Left lung (tissue), 10 donors: Measurements from ENCODE around the gene C4orf17. TPM values are rescaled to one million over a fixed set of nuclear protein-coding genes. Genes with fewer than 3 reads are reported as not detected.
"Not testable (repeated sequence)": the region's sequence is repeated elsewhere in the genome, so short reads cannot be mapped to it uniquely, and the experiment has no call there.

Source experiments
- ATAC-seq: fragments of 200-7000 bp; cut with Tn5 transposase; one replicate; pipeline ENCODE4 v1.9.1; 2020; ENCODE audit warnings: moderate library complexity
- DNase-seq, 4 donors: peaks; one replicate each; pipeline ENCODE4 v3.0.0-alpha.2; 2013 to 2020
- H3K27ac ChIP-seq, 2 donors: fragments of 200-600 bp; sonication (generic) in 1 of 2; one replicate each; pipeline versions ENCODE4 v1.5.0 to v1.8.0; 2020 to 2021
- H3K27me3 ChIP-seq, 2 donors: fragments of 200-600 bp; sonication (generic) in 1 of 2; one replicate each; pipeline versions ENCODE4 v1.5.0 to v1.8.0; 2020 to 2021
- H3K36me3 ChIP-seq, 2 donors: fragments of 200-600 bp; sonication (generic) in 1 of 2; one replicate each; pipeline versions ENCODE4 v1.5.0 to v1.8.0; 2020 to 2021
- H3K4me1 ChIP-seq, 2 donors: fragments of 200-600 bp; one replicate each; pipeline ENCODE4 v1.8.0; 2021
- H3K4me3 ChIP-seq, 2 donors: fragments of 200-600 bp; sonication (generic) in 1 of 2; one replicate each; pipeline versions ENCODE4 v1.5.0 to v1.8.0; 2020 to 2021; ENCODE audit warnings: mild to moderate bottlenecking in 1 of 2
- H3K9me3 ChIP-seq, 2 donors: fragments of 200-600 bp; sonication (generic) in 1 of 2; one replicate each; pipeline versions ENCODE4 v1.5.0 to v1.8.0; 2020 to 2021
- intact Hi-C, 2 donors: fragments of 100-400 bp; cut with DNase I; formaldehyde crosslinking; loops; one replicate each; pipeline versions ENCODE4 v1.11.2 to v1.14.2; 2022
- polyA plus RNA-seq, 6 donors: library from polyadenylated mRNA; unstranded; fragments of 120-200 nt; gene quantifications; one replicate each; pipeline ENCODE4 v1.2.1, GENCODE V29; 2013; ENCODE audit not compliant: insufficient read length in 6 of 6
- total RNA-seq, 2 donors: library from RNA; stranded (reverse); fragmentation: NEBNext Ultra II Directional; extraction: Animal tissue kit (Norgen Biotek cat#: 25700); gene quantifications; one replicate each; pipeline ENCODE4 v1.2.1, GENCODE V29; 2021
- TF ChIP-seq, protein P1 (sequence below), 2 donors: fragments of 200-600 bp; sonication (generic) in 1 of 2; IDR thresholded peaks; one replicate each; pipeline versions ENCODE4 v1.5.0 to v1.8.0; 2021; ENCODE audit warnings: antibody characterized with exemption in 2 of 2
- donor health status: DM: no; HTN: yes; CAD: no.
- donor health status: DM: no; HTN: no; CAD: no.

The C4orf17 gene
- total and polyA plus RNA-seq, 8 donors, result not detected

DNA sequence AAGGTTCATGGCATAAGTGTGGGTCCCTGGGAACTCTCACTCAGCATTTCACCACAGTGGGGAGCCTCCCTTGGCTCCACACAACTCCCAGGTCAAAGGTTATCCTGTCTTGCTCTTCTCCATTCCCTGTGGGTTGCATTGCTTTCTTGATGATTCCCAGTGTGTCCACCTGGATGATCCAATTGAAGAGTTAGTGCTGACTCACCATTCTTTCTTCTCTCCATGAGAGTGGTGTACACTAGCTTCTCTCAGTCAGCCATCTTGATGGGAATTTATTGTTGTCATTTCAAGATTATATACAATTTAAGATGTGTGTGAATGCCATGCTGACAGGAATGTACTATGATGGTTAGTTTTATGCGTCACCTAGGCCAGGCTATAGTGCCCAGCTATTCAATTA, 25.6 kb upstream of the C4orf17 start:
- ATAC-seq (no peak), DNase-seq (no peak)
- TF ChIP-seq, protein P1, sequence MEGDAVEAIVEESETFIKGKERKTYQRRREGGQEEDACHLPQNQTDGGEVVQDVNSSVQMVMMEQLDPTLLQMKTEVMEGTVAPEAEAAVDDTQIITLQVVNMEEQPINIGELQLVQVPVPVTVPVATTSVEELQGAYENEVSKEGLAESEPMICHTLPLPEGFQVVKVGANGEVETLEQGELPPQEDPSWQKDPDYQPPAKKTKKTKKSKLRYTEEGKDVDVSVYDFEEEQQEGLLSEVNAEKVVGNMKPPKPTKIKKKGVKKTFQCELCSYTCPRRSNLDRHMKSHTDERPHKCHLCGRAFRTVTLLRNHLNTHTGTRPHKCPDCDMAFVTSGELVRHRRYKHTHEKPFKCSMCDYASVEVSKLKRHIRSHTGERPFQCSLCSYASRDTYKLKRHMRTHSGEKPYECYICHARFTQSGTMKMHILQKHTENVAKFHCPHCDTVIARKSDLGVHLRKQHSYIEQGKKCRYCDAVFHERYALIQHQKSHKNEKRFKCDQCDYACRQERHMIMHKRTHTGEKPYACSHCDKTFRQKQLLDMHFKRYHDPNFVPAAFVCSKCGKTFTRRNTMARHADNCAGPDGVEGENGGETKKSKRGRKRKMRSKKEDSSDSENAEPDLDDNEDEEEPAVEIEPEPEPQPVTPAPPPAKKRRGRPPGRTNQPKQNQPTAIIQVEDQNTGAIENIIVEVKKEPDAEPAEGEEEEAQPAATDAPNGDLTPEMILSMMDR (IDR thresholded peaks at IDR 0.05), result no peak
- H3K4me3 ChIP-seq, result no peak overlapping the region
- H3K27ac ChIP-seq, result no peak overlapping the region
- intact Hi-C loops, result no loop called here
- H3K9me3 ChIP-seq, result peaks cover 0 to 45% of the 10 kb centered on the region in 2 donors
- no peaks in the 10 kb centered on the region for H3K27me3 ChIP-seq
- H3K4me1 ChIP-seq, result no peaks in the 10 kb centered on the region
- no peaks in the 10 kb centered on the region for H3K36me3 ChIP-seq

DNA sequence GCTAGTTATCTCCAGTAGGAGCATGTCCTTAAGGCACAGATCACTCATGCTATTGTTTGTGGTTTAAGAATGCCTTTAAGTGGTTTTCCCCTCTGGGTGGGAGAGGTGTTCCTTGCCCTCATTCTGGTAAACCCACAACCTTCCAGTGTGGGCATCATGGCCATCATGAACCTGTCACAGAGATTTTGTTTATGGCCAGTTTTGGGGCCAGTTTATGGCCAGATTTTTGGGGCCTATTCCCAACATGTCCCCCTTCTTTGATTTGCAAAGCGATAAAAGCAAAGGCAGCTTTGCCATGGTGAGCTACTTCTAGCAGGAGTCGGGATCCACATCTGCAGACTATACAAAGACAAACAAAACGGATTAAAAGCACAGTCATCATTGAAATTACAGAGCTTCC, 24.2 kb upstream of the C4orf17 start:
- H3K4me3 ChIP-seq, intact Hi-C loops, H3K36me3 ChIP-seq, H3K27ac ChIP-seq, DNase-seq, ATAC-seq, H3K27me3 ChIP-seq, H3K4me1 ChIP-seq: not testable (repeated sequence)
- H3K9me3 ChIP-seq, result peaks cover 0 to 51% of the 10 kb centered on the region in 2 donors

DNA sequence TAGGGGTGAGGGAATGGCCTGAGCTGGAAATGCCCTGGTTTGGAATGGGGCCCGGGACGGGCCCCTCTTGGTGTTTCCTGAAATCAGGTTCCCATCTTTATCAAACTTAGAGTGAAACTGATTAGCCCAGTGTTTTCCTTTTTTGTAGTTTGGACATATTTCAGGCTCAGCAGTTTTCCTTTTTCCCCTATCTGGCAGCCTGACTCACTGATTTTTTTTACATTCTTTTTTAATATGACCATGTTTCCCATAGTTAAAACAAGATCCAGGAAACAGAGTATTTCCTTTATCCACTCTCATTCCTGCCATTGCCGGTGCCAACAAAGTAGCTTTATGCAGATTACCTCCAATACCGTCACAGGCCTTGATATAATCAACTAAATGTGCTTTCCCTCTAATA, 20.5 kb upstream of the C4orf17 start:
- Histone ChIP-seq H3K36me3 (no peaks in the 10 kb centered on the region), H3K27me3 (no peaks in the 10 kb centered on the region), H3K4me3 (no peak overlapping the region), H3K27ac (no peak overlapping the region), H3K9me3 (peaks cover 0 to 61% of the 10 kb centered on the region in 2 donors), H3K4me1 (no peaks in the 10 kb centered on the region)
- TF ChIP-seq, protein P1 (IDR thresholded peaks at IDR 0.05), result no peak
- intact Hi-C loops, result no loop called here
- DNase-seq (peak in 1 of 4 donors; percentile 3), ATAC-seq (no peak)

DNA sequence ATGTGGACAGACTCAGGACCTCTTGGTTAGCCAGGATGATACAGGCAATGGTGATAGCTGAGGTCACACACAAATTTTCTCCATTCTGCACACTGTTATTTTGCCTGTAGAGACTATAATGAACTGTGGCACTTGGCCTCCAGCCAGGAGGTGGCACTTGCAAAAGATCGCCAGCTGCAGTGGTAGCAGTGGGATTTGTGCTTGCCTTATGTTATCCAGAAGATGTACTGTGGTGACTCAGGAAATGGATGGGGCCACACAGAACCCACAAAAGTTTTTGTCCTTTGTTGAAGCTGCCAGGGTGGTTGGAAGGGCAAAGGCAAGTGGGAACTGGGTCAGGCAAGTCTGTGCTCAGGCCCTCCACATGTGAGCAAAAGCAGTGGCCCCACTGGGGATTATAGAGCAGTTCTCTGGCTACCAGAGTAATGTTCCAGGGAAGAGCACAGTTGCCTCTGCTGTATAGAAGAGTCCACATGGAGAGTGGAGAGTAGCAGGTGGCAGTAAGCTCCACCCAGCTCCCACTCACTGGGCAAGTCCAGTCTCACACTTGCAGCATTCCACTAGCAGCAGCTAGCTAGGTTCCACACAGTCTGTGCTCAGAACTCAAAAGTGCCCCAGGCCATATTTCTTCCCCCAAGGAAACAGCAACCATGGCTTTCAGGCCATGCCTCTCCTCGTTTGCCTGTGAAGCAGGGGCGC, 5.9 kb upstream of the C4orf17 start:
- H3K36me3 ChIP-seq, result no peaks in the 10 kb centered on the region
- no peak overlapping the region for H3K27ac ChIP-seq
- no peaks in the 10 kb centered on the region for H3K4me1 ChIP-seq
- DNase-seq (no peak), ATAC-seq (no peak)
- no peak overlapping the region for H3K4me3 ChIP-seq
- no peaks in the 10 kb centered on the region for H3K27me3 ChIP-seq
- intact Hi-C loops, result no loop called here
- TF ChIP-seq, protein P1 (IDR thresholded peaks at IDR 0.05), result no peak
- no peaks in the 10 kb centered on the region for H3K9me3 ChIP-seq

DNA sequence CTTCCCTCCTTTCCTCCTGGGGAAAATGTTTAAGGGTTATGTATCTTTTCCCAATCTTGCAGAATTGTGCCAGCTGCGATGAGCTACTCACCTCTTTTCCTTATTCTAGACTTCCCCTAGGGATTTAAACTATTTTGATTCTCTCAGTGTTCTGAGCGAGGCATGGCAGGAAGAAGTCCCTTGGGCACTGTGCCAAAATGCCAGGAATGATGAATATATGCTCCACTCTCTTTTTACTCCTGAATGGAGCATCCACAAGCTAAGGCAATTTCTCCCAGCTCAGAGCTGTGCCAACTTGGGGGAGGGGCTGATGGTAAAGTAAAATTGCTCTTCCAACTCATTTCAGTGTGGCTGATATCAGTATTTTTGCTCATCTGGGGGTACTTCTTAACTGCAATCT, 4.0 kb upstream of the C4orf17 start:
- TF ChIP-seq, protein P1 (IDR thresholded peaks at IDR 0.05), result no peak
- ATAC-seq, result no peak

DNA sequence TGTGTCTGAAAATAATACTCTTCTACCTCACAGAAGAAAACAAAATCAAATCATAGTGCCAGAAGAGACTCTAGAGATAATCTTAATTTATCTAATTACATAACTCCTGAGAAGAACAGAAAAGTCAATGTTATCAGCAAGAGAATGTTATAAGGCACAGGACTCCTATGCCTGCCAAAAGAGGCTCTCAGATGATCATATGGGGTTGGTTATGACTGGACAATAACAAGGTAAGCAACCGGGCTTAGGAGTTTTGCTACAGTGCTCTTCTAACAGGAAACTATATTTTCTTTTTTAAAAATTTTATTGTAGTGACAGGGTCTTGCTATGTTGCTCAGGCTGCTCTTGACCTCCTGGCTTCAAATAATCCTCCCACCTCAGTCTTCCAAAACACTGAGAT, 3.5 kb upstream of the C4orf17 start:
- no peaks in the 10 kb centered on the region for H3K4me1 ChIP-seq
- H3K27ac ChIP-seq, result no peak overlapping the region
- ATAC-seq (no peak), DNase-seq (no peak)
- intact Hi-C loops, result no loop called here
- TF ChIP-seq, protein P1 (IDR thresholded peaks at IDR 0.05), result no peak
- no peaks in the 10 kb centered on the region for H3K9me3 ChIP-seq
- no peaks in the 10 kb centered on the region for H3K36me3 ChIP-seq
- no peak overlapping the region for H3K4me3 ChIP-seq
- H3K27me3 ChIP-seq, result no peaks in the 10 kb centered on the region

More for the DNA sequence above, 4.0 kb upstream of the C4orf17 start:
- Histone ChIP-seq H3K4me1 (no peaks in the 10 kb centered on the region), H3K9me3 (no peaks in the 10 kb centered on the region), H3K27ac (no peak overlapping the region), H3K27me3 (no peaks in the 10 kb centered on the region), H3K4me3 (no peak overlapping the region), H3K36me3 (no peaks in the 10 kb centered on the region)
- intact Hi-C loops, result no loop called here
- DNase-seq, result no peak
